H1 (cell line): ENCODE data around the gene GDPD1. TPM values are rescaled to one million over a fixed set of nuclear protein-coding genes. Genes with fewer than 3 reads are reported as not detected.

ENCODE experiments used
- BRCA1 ChIP-seq: IDR thresholded peaks from 2 replicates; pipeline ENCODE4 v1.6.1; 2012; ENCODE audit warnings: low read depth, low read length, improper control_type of control experiment
- SP4 ChIP-seq: IDR thresholded peaks from 2 replicates; pipeline ENCODE4 v1.6.1; 2012; ENCODE audit warnings: low read length, inconsistent platforms
- TEAD4 ChIP-seq: IDR thresholded peaks from 2 replicates; pipeline ENCODE4 v1.6.1; 2012; ENCODE audit warnings: low read depth, low read length, inconsistent platforms, mixed read lengths
- polyA plus RNA-seq, 7 experiments: library from polyadenylated mRNA; depleted of rRNA in 3 of 7; stranded (reverse) in 5 of 7; unstranded in 2 of 7; fragments of >200 nt in 5 of 7; fragments of 200-250 nt in 2 of 7; gene quantifications; 1 replicate in 5 of 7; 2 replicates in 1 of 7; 4 replicates in 1 of 7; pipeline versions ENCODE4 v1.2.1 to v1.2.3, GENCODE V29; 2011 to 2013; ENCODE audit warnings: missing spikeins in 2 of 7, mixed read lengths in 2 of 7
- total RNA-seq: library from RNA; stranded (reverse); fragmentation: NEBNext Ultra II Directional; extraction: Animal tissue kit (Norgen Biotek cat#: 25700); gene quantifications from 2 replicates; pipeline ENCODE4 v1.2.1, GENCODE V29; 2021
- TF ChIP-seq, protein P1 (sequence below): fragments of 300-600 bp; sonication (generic); IDR thresholded peaks from 2 replicates; pipeline ENCODE4 v1.7.1; 2012; ENCODE audit warnings: low read length, moderate library complexity, mild to moderate bottlenecking, inconsistent platforms; ENCODE audit not compliant: insufficient replicate concordance

GDPD1 gene
- total and polyA plus RNA-seq, 2 of the 8 experiments (the other 6 are each of a cell fraction or from before 2014, with no cell fraction given), result 3.2 to 7.7 TPM

GRCh38 chr17:59180626-59181025 lies 39.7 kb upstream of the GDPD1 start (continued):
- TF ChIP-seq, protein P1, sequence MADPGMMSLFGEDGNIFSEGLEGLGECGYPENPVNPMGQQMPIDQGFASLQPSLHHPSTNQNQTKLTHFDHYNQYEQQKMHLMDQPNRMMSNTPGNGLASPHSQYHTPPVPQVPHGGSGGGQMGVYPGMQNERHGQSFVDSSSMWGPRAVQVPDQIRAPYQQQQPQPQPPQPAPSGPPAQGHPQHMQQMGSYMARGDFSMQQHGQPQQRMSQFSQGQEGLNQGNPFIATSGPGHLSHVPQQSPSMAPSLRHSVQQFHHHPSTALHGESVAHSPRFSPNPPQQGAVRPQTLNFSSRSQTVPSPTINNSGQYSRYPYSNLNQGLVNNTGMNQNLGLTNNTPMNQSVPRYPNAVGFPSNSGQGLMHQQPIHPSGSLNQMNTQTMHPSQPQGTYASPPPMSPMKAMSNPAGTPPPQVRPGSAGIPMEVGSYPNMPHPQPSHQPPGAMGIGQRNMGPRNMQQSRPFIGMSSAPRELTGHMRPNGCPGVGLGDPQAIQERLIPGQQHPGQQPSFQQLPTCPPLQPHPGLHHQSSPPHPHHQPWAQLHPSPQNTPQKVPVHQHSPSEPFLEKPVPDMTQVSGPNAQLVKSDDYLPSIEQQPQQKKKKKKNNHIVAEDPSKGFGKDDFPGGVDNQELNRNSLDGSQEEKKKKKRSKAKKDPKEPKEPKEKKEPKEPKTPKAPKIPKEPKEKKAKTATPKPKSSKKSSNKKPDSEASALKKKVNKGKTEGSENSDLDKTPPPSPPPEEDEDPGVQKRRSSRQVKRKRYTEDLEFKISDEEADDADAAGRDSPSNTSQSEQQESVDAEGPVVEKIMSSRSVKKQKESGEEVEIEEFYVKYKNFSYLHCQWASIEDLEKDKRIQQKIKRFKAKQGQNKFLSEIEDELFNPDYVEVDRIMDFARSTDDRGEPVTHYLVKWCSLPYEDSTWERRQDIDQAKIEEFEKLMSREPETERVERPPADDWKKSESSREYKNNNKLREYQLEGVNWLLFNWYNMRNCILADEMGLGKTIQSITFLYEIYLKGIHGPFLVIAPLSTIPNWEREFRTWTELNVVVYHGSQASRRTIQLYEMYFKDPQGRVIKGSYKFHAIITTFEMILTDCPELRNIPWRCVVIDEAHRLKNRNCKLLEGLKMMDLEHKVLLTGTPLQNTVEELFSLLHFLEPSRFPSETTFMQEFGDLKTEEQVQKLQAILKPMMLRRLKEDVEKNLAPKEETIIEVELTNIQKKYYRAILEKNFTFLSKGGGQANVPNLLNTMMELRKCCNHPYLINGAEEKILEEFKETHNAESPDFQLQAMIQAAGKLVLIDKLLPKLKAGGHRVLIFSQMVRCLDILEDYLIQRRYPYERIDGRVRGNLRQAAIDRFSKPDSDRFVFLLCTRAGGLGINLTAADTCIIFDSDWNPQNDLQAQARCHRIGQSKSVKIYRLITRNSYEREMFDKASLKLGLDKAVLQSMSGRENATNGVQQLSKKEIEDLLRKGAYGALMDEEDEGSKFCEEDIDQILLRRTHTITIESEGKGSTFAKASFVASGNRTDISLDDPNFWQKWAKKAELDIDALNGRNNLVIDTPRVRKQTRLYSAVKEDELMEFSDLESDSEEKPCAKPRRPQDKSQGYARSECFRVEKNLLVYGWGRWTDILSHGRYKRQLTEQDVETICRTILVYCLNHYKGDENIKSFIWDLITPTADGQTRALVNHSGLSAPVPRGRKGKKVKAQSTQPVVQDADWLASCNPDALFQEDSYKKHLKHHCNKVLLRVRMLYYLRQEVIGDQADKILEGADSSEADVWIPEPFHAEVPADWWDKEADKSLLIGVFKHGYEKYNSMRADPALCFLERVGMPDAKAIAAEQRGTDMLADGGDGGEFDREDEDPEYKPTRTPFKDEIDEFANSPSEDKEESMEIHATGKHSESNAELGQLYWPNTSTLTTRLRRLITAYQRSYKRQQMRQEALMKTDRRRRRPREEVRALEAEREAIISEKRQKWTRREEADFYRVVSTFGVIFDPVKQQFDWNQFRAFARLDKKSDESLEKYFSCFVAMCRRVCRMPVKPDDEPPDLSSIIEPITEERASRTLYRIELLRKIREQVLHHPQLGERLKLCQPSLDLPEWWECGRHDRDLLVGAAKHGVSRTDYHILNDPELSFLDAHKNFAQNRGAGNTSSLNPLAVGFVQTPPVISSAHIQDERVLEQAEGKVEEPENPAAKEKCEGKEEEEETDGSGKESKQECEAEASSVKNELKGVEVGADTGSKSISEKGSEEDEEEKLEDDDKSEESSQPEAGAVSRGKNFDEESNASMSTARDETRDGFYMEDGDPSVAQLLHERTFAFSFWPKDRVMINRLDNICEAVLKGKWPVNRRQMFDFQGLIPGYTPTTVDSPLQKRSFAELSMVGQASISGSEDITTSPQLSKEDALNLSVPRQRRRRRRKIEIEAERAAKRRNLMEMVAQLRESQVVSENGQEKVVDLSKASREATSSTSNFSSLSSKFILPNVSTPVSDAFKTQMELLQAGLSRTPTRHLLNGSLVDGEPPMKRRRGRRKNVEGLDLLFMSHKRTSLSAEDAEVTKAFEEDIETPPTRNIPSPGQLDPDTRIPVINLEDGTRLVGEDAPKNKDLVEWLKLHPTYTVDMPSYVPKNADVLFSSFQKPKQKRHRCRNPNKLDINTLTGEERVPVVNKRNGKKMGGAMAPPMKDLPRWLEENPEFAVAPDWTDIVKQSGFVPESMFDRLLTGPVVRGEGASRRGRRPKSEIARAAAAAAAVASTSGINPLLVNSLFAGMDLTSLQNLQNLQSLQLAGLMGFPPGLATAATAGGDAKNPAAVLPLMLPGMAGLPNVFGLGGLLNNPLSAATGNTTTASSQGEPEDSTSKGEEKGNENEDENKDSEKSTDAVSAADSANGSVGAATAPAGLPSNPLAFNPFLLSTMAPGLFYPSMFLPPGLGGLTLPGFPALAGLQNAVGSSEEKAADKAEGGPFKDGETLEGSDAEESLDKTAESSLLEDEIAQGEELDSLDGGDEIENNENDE, result no peak
- no peak for TF ChIP-seq BRCA1
- no peak for TF ChIP-seq TEAD4
- no peak for TF ChIP-seq SP4
